Upper lobe of left lung (tissue), 6 donors: Measurements from ENCODE around the gene GAK. TPM values are rescaled to one million over a fixed set of nuclear protein-coding genes. Genes with fewer than 3 reads are reported as not detected.
"Not testable (repeated sequence)": the region's sequence is repeated elsewhere in the genome, so short reads cannot be mapped to it uniquely, and the experiment has no call there.

Source experiments
- ATAC-seq, 2 donors: fragments of 200-7000 bp; cut with Tn5 transposase; one replicate each; pipeline ENCODE4 v1.9.1; 2022; ENCODE audit warnings: mild to moderate bottlenecking in 2 of 2, moderate library complexity in 2 of 2; ENCODE audit not compliant: low FRiP score in 2 of 2
- DNase-seq, 2 donors: peaks; one replicate each; pipeline ENCODE4 v3.0.0-alpha.2; 2019 to 2020
- H3K27ac ChIP-seq, 4 donors: fragments of 200-600 bp; sonication (generic); one replicate each; pipeline ENCODE4 v1.5.1; 2016 to 2019
- H3K27me3 ChIP-seq, 4 donors: fragments of 200-600 bp; sonication (generic); one replicate each; pipeline ENCODE4 v1.5.1; 2017 to 2019
- H3K36me3 ChIP-seq, 4 donors: fragments of 200-600 bp; sonication (generic); one replicate each; pipeline ENCODE4 v1.5.1; 2016 to 2019
- H3K4me1 ChIP-seq, 4 donors: fragments of 200-600 bp; sonication (generic); one replicate each; pipeline ENCODE4 v1.5.1; 2018 to 2019
- H3K4me3 ChIP-seq, 4 donors: fragments of 200-600 bp; sonication (generic); one replicate each; pipeline ENCODE4 v1.5.1; 2017 to 2019; ENCODE audit warnings: mild to moderate bottlenecking in 2 of 4, moderate library complexity in 1 of 4
- H3K9me3 ChIP-seq, 4 donors: fragments of 200-600 bp; sonication (generic); one replicate each; pipeline ENCODE4 v1.5.1; 2018 to 2019
- CTCF ChIP-seq, 6 experiments: fragments of 450-650 bp in 4 of 6; fragments of 200-600 bp in 2 of 6; sonication (generic) in 2 of 6; IDR thresholded peaks; one replicate each; pipeline ENCODE4 v1.5.1; 2016 to 2019; ENCODE audit warnings: antibody characterized with exemption in 6 of 6
- EP300 ChIP-seq, 4 donors: sonication (generic); formaldehyde crosslinking; IDR thresholded peaks; one replicate each; pipeline ENCODE4 v1.5.1; 2017; ENCODE audit warnings: antibody characterized with exemption in 4 of 4, control low read depth in 2 of 4
- POLR2A ChIP-seq, 4 donors: fragments of 450-650 bp; IDR thresholded peaks; one replicate each; pipeline ENCODE4 v1.5.1; 2016 to 2017; ENCODE audit warnings: antibody characterized with exemption in 4 of 4, mild to moderate bottlenecking in 2 of 4
- POLR2AphosphoS5 ChIP-seq, 2 donors: sonication (generic); formaldehyde crosslinking; IDR thresholded peaks; one replicate each; pipeline ENCODE4 v1.5.1; 2017; ENCODE audit warnings: antibody characterized with exemption in 2 of 2
- WGBS, 2 donors: methylation state at CpG; one replicate each; pipeline ENCODE4 v1.1.5; 2017 to 2018; 5-methylcytosine and 5-hydroxymethylcytosine counted together
- total RNA-seq, 6 donors: library from RNA; depleted of rRNA in 4 of 6; stranded (reverse); fragments of >200 nt in 4 of 6; gene quantifications; one replicate each; pipeline versions ENCODE4 v1.1.0 to v1.2.1, GENCODE V29; 2016 to 2021
- donor health status: DM: no; HTN: no; CAD: no; lungs with moderate emphysema.
- donor health status: DM: no; HTN: yes; CAD: no; lungs with severe emphysema.

The GAK gene
- total RNA-seq, 6 donors from 2014 or later: 116 to 380 (median 154) TPM

- Histone ChIP-seq H3K4me1 (peaks cover 8 to 56% (median 19%) of the 10 kb centered on the region in 4 donors), H3K9me3 (no peaks in the 10 kb centered on the region), H3K36me3 (no peaks in the 10 kb centered on the region)
Observed at GRCh38 chr4:921830-922331, 10.2 kb downstream of the GAK start.

GRCh38 chr4:919004-919680 is 13.0 kb downstream of the GAK start:
- H3K36me3 ChIP-seq, H3K27ac ChIP-seq, ATAC-seq, H3K27me3 ChIP-seq, H3K9me3 ChIP-seq, H3K4me3 ChIP-seq: not testable (repeated sequence)
- peaks cover 12 to 55% (median 18%) of the 10 kb centered on the region in 4 donors for H3K4me1 ChIP-seq
- 86 to 96% methylated on average over 10 to 14 of the region's 15 CpGs for WGBS, 2 donors
- peak in 1 of 2 donors; percentile 2 for DNase-seq

More at GRCh38 chr4:921830-922331, 10.2 kb downstream of the GAK start:
- H3K27me3 ChIP-seq: no peaks in the 10 kb centered on the region
- DNase-seq: peak; percentile 12 to 70
- TF ChIP-seq POLR2AphosphoS5 (IDR thresholded peaks at IDR 0.05) (no peak), EP300 (IDR thresholded peaks at IDR 0.05) (no peak), POLR2A (IDR thresholded peaks at IDR 0.05) (no peak), CTCF (IDR thresholded peaks at IDR 0.05) (no peak)
- H3K4me3 ChIP-seq: no peak overlapping the region
- WGBS, 2 donors: 88 to 92% methylated on average over 17 of the region's 17 CpGs
- ATAC-seq: no peak
- H3K27ac ChIP-seq: no peak overlapping the region

GRCh38 chr4:918591-918990 is 13.5 kb downstream of the GAK start:
- not testable (repeated sequence) for ATAC-seq, H3K27me3 ChIP-seq, H3K9me3 ChIP-seq, H3K36me3 ChIP-seq, H3K27ac ChIP-seq, H3K4me3 ChIP-seq
- peaks cover 12 to 50% (median 18%) of the 10 kb centered on the region in 4 donors for H3K4me1 ChIP-seq
- 79 to 91% methylated on average over 6 of the region's 6 CpGs for WGBS, 2 donors
- DNase-seq: peak in 1 of 2 donors; percentile 9

- ATAC-seq: no peak
- WGBS, 2 donors: 97 to 99% methylated on average over 2 of the region's 2 CpGs
Observed at GRCh38 chr4:917992-918391, 14.1 kb downstream of the GAK start.

GRCh38 chr4:917466-917865 is 14.7 kb downstream of the GAK start:
- no peak for TF ChIP-seq POLR2AphosphoS5 (IDR thresholded peaks at IDR 0.05)
- TF ChIP-seq EP300 (IDR thresholded peaks at IDR 0.05): no peak
- no peak for TF ChIP-seq CTCF (IDR thresholded peaks at IDR 0.05)
- TF ChIP-seq POLR2A (IDR thresholded peaks at IDR 0.05): no peak
- Histone ChIP-seq H3K27me3 (no peaks in the 10 kb centered on the region), H3K36me3 (peaks cover 0 to 4% (median under 1%) of the 10 kb centered on the region in 4 donors), H3K27ac (no peak overlapping the region), H3K4me1 (peaks cover 14 to 45% (median 20%) of the 10 kb centered on the region in 4 donors), H3K4me3 (no peak overlapping the region), H3K9me3 (no peaks in the 10 kb centered on the region)
- no peak for ATAC-seq
- 96 to 97% methylated on average over 7 of the region's 7 CpGs for WGBS, 2 donors
- DNase-seq: peak in 1 of 2 donors; percentile 10

More at GRCh38 chr4:917992-918391, 14.1 kb downstream of the GAK start:
- H3K27ac ChIP-seq: no peak overlapping the region
- no peak overlapping the region for H3K4me3 ChIP-seq
- TF ChIP-seq POLR2A (IDR thresholded peaks at IDR 0.05) (no peak), CTCF (IDR thresholded peaks at IDR 0.05) (no peak), POLR2AphosphoS5 (IDR thresholded peaks at IDR 0.05) (no peak)
- H3K36me3 ChIP-seq: no peaks in the 10 kb centered on the region
- H3K27me3 ChIP-seq: no peaks in the 10 kb centered on the region
- H3K9me3 ChIP-seq: no peaks in the 10 kb centered on the region
- H3K4me1 ChIP-seq: peaks cover 14 to 49% (median 19%) of the 10 kb centered on the region in 4 donors
- no peak for DNase-seq

GRCh38 chr4:915595-915994 is 16.5 kb downstream of the GAK start:
- DNase-seq: peak in 1 of 2 donors; percentile 29
- H3K4me3 ChIP-seq: peak overlapping the region in 1 of 4 donors; percentile 17
- H3K36me3 ChIP-seq: peaks cover 0 to 21% (median 18%) of the 10 kb centered on the region in 4 donors
- ATAC-seq: peak in 1 of 2 donors; percentile 80
- TF ChIP-seq EP300 (IDR thresholded peaks at IDR 0.05) (no peak), POLR2AphosphoS5 (IDR thresholded peaks at IDR 0.05) (no peak), POLR2A (IDR thresholded peaks at IDR 0.05) (no peak), CTCF (IDR thresholded peaks at IDR 0.05) (no peak)
- 25 to 50% methylated on average over 8 of the region's 8 CpGs for WGBS, 2 donors
- no peaks in the 10 kb centered on the region for H3K27me3 ChIP-seq
- H3K4me1 ChIP-seq: peaks cover 14 to 58% (median 27%) of the 10 kb centered on the region in 4 donors
- peak overlapping the region in 3 of 4 donors; percentile 22 to 50 (median 38) for H3K27ac ChIP-seq
- no peaks in the 10 kb centered on the region for H3K9me3 ChIP-seq
